Lower lobe of right lung (tissue), 2 donors: ENCODE results near the gene PSMD10. TPM values are rescaled to one million over a fixed set of nuclear protein-coding genes. Genes with fewer than 3 reads are reported as not detected.

Experiments
- ATAC-seq, 2 donors: fragments of 200-7000 bp; cut with Tn5 transposase; one replicate each; pipeline ENCODE4 v1.9.1; 2020 to 2022; ENCODE audit warnings: mild to moderate bottlenecking in 2 of 2, moderate library complexity in 2 of 2
- DNase-seq: peaks from one replicate; pipeline ENCODE4 v3.0.0-alpha.2; 2020
- H3K27ac ChIP-seq: fragments of 200-600 bp; one replicate; pipeline ENCODE4 v1.8.0; 2022
- H3K27me3 ChIP-seq: fragments of 200-600 bp; one replicate; pipeline ENCODE4 v1.8.0; 2022; ENCODE audit warnings: low read depth
- H3K36me3 ChIP-seq: fragments of 200-600 bp; one replicate; pipeline ENCODE4 v1.8.0; 2022; ENCODE audit warnings: mild to moderate bottlenecking
- H3K4me1 ChIP-seq: fragments of 200-600 bp; one replicate; pipeline ENCODE4 v1.8.0; 2022
- H3K4me3 ChIP-seq: fragments of 200-600 bp; one replicate; pipeline ENCODE4 v1.8.0; 2022; ENCODE audit warnings: mild to moderate bottlenecking
- H3K9me3 ChIP-seq: fragments of 200-600 bp; one replicate; pipeline ENCODE4 v1.8.0; 2022
- intact Hi-C: fragments of 100-400 bp; cut with DNase I; formaldehyde crosslinking; loops from one replicate; pipeline ENCODE4 v1.11.0; 2022
- total RNA-seq: library from RNA; stranded (reverse); fragmentation: NEBNext Ultra II Directional; extraction: Animal tissue kit (Norgen Biotek cat#: 25700); gene quantifications from one replicate; pipeline ENCODE4 v1.2.1, GENCODE V29; 2021
- TF ChIP-seq, protein P1 (sequence below): fragments of 200-600 bp; IDR thresholded peaks from one replicate; pipeline ENCODE4 v1.8.0; 2022; ENCODE audit warnings: antibody characterized with exemption, mild to moderate bottlenecking
- donor health status: DM: no; HTN: yes; CAD: no; lungs with severe emphysema.

Gene PSMD10
- total RNA-seq, 1 donor from 2014 or later: 39.2 TPM

DNA sequence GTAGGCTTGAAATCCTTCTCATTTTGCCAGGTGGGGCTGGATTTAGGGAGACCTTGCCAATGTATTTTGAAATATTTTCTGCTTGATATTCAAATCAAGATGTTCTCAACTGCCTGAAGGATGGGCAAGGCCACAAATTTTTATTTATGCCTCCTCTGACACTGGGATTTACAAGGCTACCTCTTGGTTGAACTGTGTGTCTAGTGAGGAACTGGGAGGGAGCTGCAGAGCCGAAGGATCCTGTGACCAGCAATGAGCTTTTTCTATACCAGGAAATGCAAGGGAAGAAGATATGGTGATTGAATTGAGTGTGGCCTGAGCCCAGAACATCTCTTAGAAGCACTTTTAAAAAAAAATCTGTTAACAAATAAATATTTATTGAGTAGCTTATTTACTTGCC lies 31.5 kb downstream of the PSMD10 start:
- H3K36me3 ChIP-seq: no peaks in the 10 kb centered on the region
- no peaks in the 10 kb centered on the region for H3K4me1 ChIP-seq
- DNase-seq: no peak
- intact Hi-C loops: no loop called here
- no peaks in the 10 kb centered on the region for H3K27me3 ChIP-seq
- no peaks in the 10 kb centered on the region for H3K9me3 ChIP-seq
- H3K4me3 ChIP-seq: no peak overlapping the region
- TF ChIP-seq, protein P1, sequence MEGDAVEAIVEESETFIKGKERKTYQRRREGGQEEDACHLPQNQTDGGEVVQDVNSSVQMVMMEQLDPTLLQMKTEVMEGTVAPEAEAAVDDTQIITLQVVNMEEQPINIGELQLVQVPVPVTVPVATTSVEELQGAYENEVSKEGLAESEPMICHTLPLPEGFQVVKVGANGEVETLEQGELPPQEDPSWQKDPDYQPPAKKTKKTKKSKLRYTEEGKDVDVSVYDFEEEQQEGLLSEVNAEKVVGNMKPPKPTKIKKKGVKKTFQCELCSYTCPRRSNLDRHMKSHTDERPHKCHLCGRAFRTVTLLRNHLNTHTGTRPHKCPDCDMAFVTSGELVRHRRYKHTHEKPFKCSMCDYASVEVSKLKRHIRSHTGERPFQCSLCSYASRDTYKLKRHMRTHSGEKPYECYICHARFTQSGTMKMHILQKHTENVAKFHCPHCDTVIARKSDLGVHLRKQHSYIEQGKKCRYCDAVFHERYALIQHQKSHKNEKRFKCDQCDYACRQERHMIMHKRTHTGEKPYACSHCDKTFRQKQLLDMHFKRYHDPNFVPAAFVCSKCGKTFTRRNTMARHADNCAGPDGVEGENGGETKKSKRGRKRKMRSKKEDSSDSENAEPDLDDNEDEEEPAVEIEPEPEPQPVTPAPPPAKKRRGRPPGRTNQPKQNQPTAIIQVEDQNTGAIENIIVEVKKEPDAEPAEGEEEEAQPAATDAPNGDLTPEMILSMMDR: no peak
- no peak overlapping the region for H3K27ac ChIP-seq
- no peak for ATAC-seq

DNA sequence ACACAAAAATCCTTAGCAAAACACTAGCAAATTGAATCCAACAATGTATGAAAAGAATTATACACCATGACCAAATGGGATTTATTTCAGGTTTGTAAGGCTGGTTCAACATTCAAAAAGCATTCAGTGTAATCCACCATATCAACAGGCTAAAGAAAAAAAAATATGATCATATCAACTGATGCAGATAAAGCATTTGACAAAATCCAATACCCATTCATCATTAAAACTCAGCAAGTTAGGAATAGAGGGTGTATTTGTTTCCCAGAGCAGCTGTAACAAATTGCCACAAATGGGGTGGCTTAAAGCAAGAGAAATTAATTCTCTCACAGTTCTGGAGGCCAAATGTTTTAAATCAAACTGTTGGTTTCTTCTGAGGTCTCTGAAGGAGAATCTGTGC lies 35.8 kb downstream of the PSMD10 start:
- no peaks in the 10 kb centered on the region for H3K36me3 ChIP-seq
- TF ChIP-seq, protein P1: no peak
- DNase-seq (no peak), ATAC-seq (no peak)
- no peaks in the 10 kb centered on the region for H3K4me1 ChIP-seq
- intact Hi-C loops: no loop called here
- H3K9me3 ChIP-seq: no peaks in the 10 kb centered on the region
- no peak overlapping the region for H3K27ac ChIP-seq
- no peaks in the 10 kb centered on the region for H3K27me3 ChIP-seq
- H3K4me3 ChIP-seq: no peak overlapping the region

DNA sequence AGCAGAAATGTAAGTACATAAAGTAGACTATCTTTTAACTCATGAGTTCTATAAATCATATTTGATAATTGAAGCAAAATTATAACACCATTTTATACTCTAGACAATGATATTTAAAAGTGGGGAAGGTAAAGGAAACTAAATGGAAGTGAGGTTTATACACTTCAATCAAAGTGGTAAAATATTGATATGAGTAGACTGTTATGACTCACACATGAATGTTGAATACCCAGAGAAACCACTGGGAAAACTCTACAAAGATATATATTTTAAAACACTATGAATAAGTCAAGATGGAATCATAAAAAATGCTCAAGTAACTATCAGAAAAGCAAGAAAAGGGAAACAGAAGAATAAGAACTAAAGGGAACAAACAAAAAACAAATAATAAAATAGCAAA lies 38.1 kb downstream of the PSMD10 start:
- Histone ChIP-seq H3K27me3 (no peaks in the 10 kb centered on the region), H3K4me1 (no peaks in the 10 kb centered on the region), H3K4me3 (no peak overlapping the region), H3K36me3 (no peaks in the 10 kb centered on the region), H3K27ac (no peak overlapping the region), H3K9me3 (no peaks in the 10 kb centered on the region)
- DNase-seq (no peak), ATAC-seq (no peak)
- intact Hi-C loops: no loop called here
- TF ChIP-seq, protein P1: no peak

DNA sequence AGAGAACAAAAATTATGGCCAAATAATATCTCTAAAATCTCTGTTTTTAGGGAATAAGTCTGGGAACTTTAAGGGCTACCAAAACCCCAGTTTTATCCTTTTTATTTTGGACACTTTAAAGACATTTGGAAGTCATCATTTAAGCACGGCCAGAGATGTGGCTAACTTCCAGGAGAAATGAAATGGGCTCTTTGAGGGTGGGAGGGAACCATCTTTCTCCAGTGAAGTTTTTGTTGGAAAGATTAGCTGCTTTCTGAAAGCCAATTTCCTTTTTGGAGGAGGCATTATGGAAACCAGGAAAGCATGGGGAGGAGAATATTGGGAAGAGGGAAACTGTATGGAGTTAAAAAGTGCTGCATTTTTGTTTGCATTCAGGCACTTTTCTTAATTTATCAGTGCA lies 41.7 kb downstream of the PSMD10 start:
- intact Hi-C loops: no loop called here
- Histone ChIP-seq H3K4me1 (no peaks in the 10 kb centered on the region), H3K36me3 (no peaks in the 10 kb centered on the region), H3K4me3 (no peak overlapping the region), H3K27me3 (no peaks in the 10 kb centered on the region), H3K9me3 (no peaks in the 10 kb centered on the region), H3K27ac (no peak overlapping the region)
- TF ChIP-seq, protein P1: no peak
- no peak for ATAC-seq
- no peak for DNase-seq

DNA sequence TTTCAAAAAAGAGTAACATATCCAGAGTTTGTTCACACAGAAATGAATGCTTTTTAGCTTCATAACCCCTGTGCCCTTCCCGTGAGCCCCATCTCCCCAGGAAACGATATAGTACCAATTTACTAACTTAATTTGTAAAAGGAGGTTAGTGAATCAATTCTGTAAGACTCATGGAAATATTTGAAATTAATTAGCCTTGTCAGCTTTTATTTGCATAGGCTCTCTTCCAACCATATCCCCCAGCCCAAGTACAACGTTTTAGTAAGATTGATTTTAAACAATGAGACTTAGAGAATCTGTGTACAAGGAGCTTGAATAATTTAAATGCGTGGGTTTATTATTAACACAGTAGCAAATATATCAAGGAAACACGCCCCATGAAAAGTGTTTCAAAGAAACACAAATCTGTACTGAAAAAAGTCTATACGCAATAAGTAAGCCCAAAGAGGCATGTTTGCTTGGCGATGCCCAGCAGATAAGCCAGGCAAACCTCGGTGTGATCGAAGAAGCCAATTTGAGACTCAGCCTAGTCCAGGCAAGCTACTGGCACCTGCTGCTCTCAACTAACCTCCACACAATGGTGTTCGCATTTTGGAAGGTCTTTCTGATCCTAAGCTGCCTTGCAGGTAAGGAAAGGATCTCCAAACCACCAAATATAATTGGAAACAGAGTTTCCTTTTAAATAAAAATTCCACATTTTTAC lies 46.6 kb downstream of the PSMD10 start, which contains the start of gene VSIG1:
TSS of gene VSIG1 (plus strand) at position 512 of the 703 bp plus-strand sequence. CDS start at position 578, 66 bp downstream.
- TF ChIP-seq, protein P1: no peak
- ATAC-seq (no peak), DNase-seq (no peak)
- Histone ChIP-seq H3K9me3 (no peaks in the 10 kb centered on the region), H3K36me3 (no peaks in the 10 kb centered on the region), H3K27ac (no peak within 1 kb of the TSS), H3K4me3 (no peak within 1 kb of the TSS), H3K27me3 (no peaks in the 10 kb centered on the region), H3K4me1 (no peaks in the 10 kb centered on the region)
- intact Hi-C loops: no loop called here
